Fibroblast of the conjunctiva (primary cell): ENCODE results near the gene NCAM2.
A peak's percentile ranks its signal among the peaks of the same experiment; 100 is the strongest.
"Not testable (repeated sequence)": the region's sequence is repeated elsewhere in the genome, so short reads cannot be mapped to it uniquely, and the experiment has no call there.

Source experiments
- DNase-seq: peaks from one replicate; pipeline ENCODE4 v3.0.0-alpha.2; 2010; ENCODE audit warnings: low read depth

Gene NCAM2

GRCh38 chr21:21103692-21104091, 105.5 kb downstream of the NCAM2 start:
- DNase-seq = no peak

GRCh38 chr21:21109736-21110135, 111.5 kb downstream of the NCAM2 start:
- no peak for DNase-seq

GRCh38 chr21:21111309-21111920, 113.2 kb downstream of the NCAM2 start:
- no peak for DNase-seq

GRCh38 chr21:21114461-21114860, 116.3 kb downstream of the NCAM2 start:
- no peak for DNase-seq

GRCh38 chr21:21119091-21119490, 120.9 kb downstream of the NCAM2 start:
- DNase-seq = no peak

- DNase-seq = no peak
Measured at GRCh38 chr21:21122680-21123079, 124.5 kb downstream of the NCAM2 start.

GRCh38 chr21:21132390-21132789, 134.2 kb downstream of the NCAM2 start:
- no peak for DNase-seq

- no peak for DNase-seq
Measured at GRCh38 chr21:21137986-21138385, 139.8 kb downstream of the NCAM2 start.

GRCh38 chr21:21146587-21147373, 148.6 kb downstream of the NCAM2 start:
- no peak for DNase-seq

- no peak for DNase-seq
Measured at GRCh38 chr21:21147374-21147745, 149.2 kb downstream of the NCAM2 start.

- no peak for DNase-seq
Measured at GRCh38 chr21:21148009-21148408, 149.8 kb downstream of the NCAM2 start.

GRCh38 chr21:21148514-21148913, 150.3 kb downstream of the NCAM2 start:
- no peak for DNase-seq

GRCh38 chr21:21149445-21149844, 151.2 kb downstream of the NCAM2 start:
- DNase-seq = not testable (repeated sequence)

- DNase-seq = no peak
Measured at GRCh38 chr21:21151231-21151630, 153.0 kb downstream of the NCAM2 start.

- DNase-seq = no peak
Measured at GRCh38 chr21:21156397-21156796, 158.2 kb downstream of the NCAM2 start.

- DNase-seq = peak; percentile 22
Measured at GRCh38 chr21:21156957-21157356, 158.7 kb downstream of the NCAM2 start.

GRCh38 chr21:21158376-21158918, 160.2 kb downstream of the NCAM2 start:
- no peak for DNase-seq

- no peak for DNase-seq
Measured at GRCh38 chr21:21159253-21159899, 161.2 kb downstream of the NCAM2 start.

GRCh38 chr21:21162786-21163185, 164.6 kb downstream of the NCAM2 start:
- no peak for DNase-seq

- DNase-seq = peak; percentile 65
Measured at GRCh38 chr21:21163904-21164303, 165.7 kb downstream of the NCAM2 start.

- DNase-seq = peak; percentile 90
Measured at GRCh38 chr21:21165063-21165645, 166.9 kb downstream of the NCAM2 start.

- DNase-seq = no peak
Measured at GRCh38 chr21:21174676-21175075, 176.5 kb downstream of the NCAM2 start.
